ENCODE measurements around the gene CLASRP.
A peak's percentile ranks its signal among the peaks of the same experiment; 100 is the strongest.
"Not testable (repeated sequence)": the region's sequence is repeated elsewhere in the genome, so short reads cannot be mapped to it uniquely, and the experiment has no call there.

CLASRP gene

DNA sequence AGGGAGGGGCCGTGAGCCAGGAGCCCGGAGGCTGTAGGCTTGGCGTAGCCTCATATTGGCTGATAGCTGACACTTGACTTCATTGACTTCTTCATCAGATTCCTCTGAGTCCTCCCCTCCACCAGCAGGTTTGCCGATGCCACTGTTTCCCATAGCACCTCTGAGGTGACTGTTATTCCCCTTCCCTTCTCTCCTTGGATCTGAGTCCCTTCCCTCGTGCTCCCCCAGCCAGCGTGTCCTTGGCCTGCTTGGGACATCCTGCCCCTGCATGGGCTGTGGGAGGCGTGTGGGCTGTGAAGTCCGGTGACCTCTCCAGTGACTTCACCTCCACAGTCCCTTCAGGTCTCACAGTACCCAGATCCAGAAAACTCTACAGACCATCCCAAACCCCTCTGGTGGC lies 63.0 kb downstream of the CLASRP start:
- DNase-seq (ENCODE audit: low read depth in 1 of 2, low spot score in 1 of 2), result no peak

- DNase-seq (ENCODE audit: low read depth in 1 of 2, low spot score in 1 of 2), result no peak
These were observed 63.6 kb downstream of the CLASRP start for GRCh38 chr19:45102481-45102880.

DNA sequence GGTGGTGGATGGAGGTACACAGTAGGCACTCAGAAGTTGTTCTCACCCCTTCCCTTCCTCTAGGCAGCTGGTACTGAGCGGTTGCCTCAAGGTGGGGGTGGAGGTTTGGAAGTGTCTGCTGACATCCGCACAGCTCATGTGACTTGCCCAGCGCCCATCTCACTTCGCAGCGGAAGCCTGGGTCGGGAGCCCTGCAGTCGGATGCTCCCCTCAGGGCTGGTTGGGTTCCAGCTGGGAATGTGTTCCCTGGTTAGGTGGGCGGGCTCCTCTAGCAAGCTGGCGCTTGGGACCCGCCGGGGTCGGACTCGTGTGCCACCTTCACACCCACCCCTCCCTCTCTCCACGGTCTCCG lies 64.3 kb downstream of the CLASRP start:
- DNase-seq (ENCODE audit: low read depth in 1 of 2, low spot score in 1 of 2), result peak in 1 of 2 donors; percentile 16

DNA sequence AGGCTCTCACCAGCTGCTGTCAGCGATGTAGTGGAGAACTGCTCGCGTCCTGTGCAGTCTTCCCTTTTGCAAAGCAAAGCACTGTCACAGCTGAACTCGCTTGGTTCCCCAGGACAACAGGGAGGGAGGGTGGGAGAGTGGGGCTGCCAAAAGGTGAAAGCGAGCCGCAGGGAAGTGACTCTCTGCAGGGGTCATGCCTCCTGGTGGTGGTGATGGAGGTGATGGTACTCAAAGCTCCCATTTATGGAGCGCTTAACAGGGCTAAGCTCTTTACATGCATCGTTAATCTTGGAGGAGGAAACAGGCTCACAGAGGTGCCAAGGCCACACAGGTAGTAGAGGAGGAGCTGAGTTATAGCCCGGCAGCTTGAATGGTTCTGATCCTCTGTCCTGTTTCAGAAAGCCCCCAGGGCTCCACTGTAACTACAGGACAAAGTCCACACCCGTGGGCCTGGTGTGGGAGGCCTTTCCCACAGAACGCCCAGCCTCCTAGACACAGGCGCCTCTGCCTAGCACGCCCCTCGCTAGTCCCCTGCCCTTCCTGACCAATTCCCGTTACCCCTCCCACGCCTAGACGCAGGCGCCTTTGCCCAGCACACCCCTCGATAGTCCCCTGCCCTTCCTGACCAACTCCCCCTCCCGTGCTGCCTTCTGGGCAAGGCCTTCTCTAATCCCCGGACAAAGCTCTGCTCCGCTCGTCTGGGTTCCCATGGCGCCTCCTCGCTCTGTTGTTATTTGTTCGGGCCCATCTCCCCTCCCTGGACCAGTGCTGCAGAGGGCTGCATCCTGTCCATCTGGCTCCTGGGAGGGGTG lies 64.9 kb downstream of the CLASRP start:
- DNase-seq (ENCODE audit: low read depth in 1 of 2, low spot score in 1 of 2), result no peak

GRCh38 chr19:45104658-45105349 lies 66.0 kb downstream of the CLASRP start:
- DNase-seq (ENCODE audit: low read depth in 1 of 2, low spot score in 1 of 2), result no peak

DNA sequence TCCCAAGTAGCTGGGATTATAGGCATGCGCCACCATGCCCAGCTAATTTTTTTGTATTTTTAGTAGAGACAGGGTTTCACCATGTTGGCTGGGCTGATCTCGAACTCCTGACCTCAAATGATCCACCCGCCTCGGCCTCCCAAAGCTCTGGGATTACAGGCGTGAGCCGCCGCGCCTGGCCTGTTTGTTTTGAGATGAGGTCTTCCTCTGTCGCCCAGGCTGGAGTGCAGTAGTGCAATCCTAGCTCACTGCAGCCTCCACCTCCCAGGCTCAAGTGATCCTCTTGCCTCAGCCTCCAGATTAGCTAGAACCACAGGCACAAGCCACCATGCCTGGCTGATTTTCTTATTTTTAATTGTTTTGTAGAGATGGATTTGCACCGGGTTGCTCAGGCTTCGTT lies 67.5 kb downstream of the CLASRP start:
- DNase-seq (ENCODE audit: low read depth in 1 of 2, low spot score in 1 of 2), result not testable (repeated sequence)

- no peak for DNase-seq (ENCODE audit: low read depth in 1 of 2, low spot score in 1 of 2)
These were observed 68.8 kb downstream of the CLASRP start for GRCh38 chr19:45107621-45108150.

DNA sequence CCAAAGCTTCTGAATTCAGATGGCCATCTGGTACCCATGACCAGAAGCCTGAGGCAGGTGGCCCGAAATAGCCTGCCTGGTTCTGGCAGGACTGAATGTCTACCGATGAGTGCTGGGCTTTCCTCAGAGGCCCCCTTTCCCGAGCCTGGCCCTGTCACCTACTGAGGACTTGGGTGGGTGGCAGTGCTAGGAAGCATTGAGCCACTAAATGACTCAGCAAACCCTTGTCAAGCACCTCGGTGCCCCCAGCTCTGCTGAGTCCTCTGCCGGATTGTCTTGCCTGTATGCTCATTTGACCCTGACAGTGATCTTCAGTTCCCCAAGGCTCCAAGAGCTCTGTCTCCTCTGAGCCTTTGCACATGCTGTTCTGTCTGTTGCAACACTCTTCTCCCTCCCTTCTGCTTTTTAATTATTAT lies 72.0 kb downstream of the CLASRP start:
- no peak for DNase-seq (ENCODE audit: low read depth in 1 of 2, low spot score in 1 of 2)

- DNase-seq (ENCODE audit: low read depth in 1 of 2, low spot score in 1 of 2), result no peak
These were observed 73.4 kb downstream of the CLASRP start for GRCh38 chr19:45112111-45112827.

- DNase-seq (ENCODE audit: low read depth in 1 of 2, low spot score in 1 of 2), result no peak
These were observed 74.8 kb downstream of the CLASRP start for GRCh38 chr19:45113628-45114027.

DNA sequence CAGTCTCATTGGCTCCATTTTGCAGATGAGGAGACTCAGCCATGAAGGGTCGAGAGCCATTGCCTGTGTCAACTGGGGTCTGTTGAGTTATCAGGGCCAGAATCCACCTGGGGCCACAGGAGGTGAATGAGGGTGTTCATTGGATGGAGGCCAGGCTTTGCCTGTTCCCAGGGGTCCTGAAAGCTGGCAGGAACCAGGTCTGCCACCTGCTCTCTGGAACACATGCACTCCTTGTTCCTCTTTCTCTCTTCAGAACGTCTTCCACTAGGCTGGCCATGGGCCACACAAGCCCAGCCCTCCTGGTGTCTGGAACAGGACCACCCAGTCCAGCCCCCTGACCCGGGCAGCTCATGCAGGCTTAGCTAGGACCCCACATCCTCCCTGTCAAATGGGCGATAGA lies 75.3 kb downstream of the CLASRP start:
- DNase-seq (ENCODE audit: low read depth in 1 of 2, low spot score in 1 of 2), result no peak

DNA sequence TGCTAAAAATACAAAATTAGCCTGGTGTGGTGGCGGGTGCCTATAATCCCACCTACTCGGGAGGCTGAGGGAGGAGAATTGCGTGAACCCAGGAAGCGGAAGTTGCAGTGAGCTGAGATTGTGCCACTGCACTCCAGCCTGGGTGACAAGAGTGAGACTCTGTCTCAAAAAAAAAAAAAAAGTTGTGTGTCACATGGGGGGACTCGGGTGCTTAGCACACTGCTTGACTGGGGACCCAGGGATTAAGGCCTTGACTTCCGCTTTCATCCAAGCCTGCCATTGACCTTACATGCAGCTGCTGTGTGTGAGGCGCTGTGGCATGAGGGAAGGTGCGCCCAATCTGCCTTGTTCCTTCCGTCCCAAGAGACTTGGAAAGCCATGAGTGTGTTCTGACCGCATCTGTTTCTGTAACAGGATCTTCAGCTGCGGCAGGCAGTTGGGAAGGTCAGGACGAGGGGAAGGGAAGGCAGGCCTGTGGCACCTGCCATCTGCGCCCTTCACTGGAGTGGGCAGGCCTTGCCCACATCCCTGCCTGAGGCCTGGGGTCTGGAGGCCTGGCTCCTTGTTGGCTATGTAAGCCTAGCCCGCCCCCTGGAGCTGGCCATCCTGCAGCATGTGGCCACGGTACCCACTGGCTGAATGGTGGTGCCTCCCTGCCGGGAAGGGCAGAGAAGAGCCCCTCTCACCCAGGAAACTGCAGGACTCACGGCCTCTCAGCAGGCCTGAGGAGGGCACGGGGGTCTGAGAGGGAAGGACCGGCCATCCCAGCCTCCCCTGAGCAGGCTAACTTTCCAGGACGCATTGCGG lies 77.2 kb downstream of the CLASRP start:
- DNase-seq (ENCODE audit: low read depth in 1 of 2, low spot score in 1 of 2), result no peak

DNA sequence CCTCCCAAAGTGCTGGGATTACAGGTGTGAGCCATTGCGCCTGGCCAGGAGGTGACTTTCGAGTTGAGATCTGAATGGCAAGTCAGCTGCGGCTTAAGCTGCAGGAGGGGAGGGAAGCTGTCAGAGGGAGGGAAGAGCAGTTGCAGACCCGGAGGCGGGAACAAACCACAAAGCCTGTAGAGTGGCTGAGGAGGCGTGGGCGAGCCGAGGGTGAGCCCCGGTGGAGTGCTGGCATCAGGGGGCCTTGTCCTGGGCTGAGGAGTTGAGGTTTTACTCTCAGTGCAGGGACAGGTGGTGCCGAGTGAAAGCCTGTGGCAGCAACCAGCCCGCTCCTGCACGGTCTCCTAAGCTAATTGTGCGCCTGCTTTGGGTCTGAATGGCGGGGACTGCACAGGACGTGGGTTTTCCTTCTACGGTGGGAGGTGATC lies 78.3 kb downstream of the CLASRP start:
- DNase-seq (ENCODE audit: low read depth in 1 of 2, low spot score in 1 of 2), result peak in 1 of 2 donors; percentile 37

DNA sequence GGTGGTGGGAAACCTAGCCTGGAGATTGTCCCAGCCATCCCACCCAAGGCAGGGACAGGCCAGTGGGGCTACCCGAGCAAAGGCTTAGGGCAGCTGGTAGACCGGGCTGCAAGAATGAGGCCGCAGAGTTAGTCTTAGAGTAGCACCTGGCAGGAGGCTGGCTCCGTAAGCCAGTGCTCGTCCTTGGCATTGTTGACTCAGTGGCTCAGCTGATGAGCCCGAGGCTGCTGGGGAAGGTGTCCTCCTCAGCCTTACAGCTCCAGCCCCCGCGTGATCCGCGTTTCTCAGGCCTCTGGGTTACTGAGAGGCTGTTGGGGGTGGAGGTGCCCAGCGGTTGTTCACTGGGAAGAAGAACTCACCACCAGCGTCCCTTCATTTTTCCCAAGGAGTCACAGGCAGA lies 78.8 kb downstream of the CLASRP start:
- no peak for DNase-seq (ENCODE audit: low read depth in 1 of 2, low spot score in 1 of 2)

GRCh38 chr19:45118106-45118505 lies 79.3 kb downstream of the CLASRP start:
- DNase-seq (ENCODE audit: low read depth in 1 of 2, low spot score in 1 of 2), result no peak

GRCh38 chr19:45118591-45119355 lies 79.9 kb downstream of the CLASRP start:
- not testable (repeated sequence) for DNase-seq (ENCODE audit: low read depth in 1 of 2, low spot score in 1 of 2)

- DNase-seq (ENCODE audit: low read depth in 1 of 2, low spot score in 1 of 2), result no peak
These were observed 80.7 kb downstream of the CLASRP start for GRCh38 chr19:45119582-45119981.

Measured in stimulated activated CD4-positive, alpha-beta T cell treated with anti-CD3 and anti-CD28 coated beads, Interleukin-15, amount 100 ng/mL, for 1 hour (primary cell).